Mucosa of descending colon (tissue), 3 donors: ENCODE data around the gene SPTLC2. TPM values are rescaled to one million over a fixed set of nuclear protein-coding genes. Genes with fewer than 3 reads are reported as not detected.
A peak's percentile ranks its signal among the peaks of the same experiment; 100 is the strongest.

ENCODE experiments used
- ATAC-seq: fragments of 200-7000 bp; cut with Tn5 transposase; one replicate; pipeline ENCODE4 v1.9.1; 2020; ENCODE audit warnings: mild to moderate bottlenecking, moderate library complexity
- DNase-seq, 3 donors: peaks; one replicate each; pipeline ENCODE4 v3.0.0-alpha.2; 2020
- H3K36me3 ChIP-seq: fragments of 200-600 bp; one replicate; pipeline ENCODE4 v1.8.0; 2021; ENCODE audit warnings: low read depth, mild to moderate bottlenecking
- H3K4me1 ChIP-seq: fragments of 200-600 bp; one replicate; pipeline ENCODE4 v1.8.0; 2021; ENCODE audit warnings: low read depth, mild to moderate bottlenecking
- H3K4me3 ChIP-seq: fragments of 200-600 bp; one replicate; pipeline ENCODE4 v1.8.0; 2021; ENCODE audit warnings: mild to moderate bottlenecking
- H3K9me3 ChIP-seq: fragments of 200-600 bp; one replicate; pipeline ENCODE4 v1.8.0; 2021; ENCODE audit warnings: mild to moderate bottlenecking
- CTCF ChIP-seq: fragments of 200-600 bp; IDR thresholded peaks from one replicate; pipeline ENCODE4 v1.8.0; 2022; ENCODE audit warnings: antibody characterized with exemption, mild to moderate bottlenecking
- intact Hi-C, 2 donors: fragments of 100-400 bp; cut with DNase I in 1 of 2; cut with micrococcal nuclease in 1 of 2; formaldehyde crosslinking; loops; one replicate each; pipeline versions ENCODE4 v1.11.0 to v1.11.1; 2022; cut with DNase I, micrococcal nuclease
- total RNA-seq, 3 donors: library from RNA; stranded (reverse); fragmentation: NEBNext Ultra II Directional in 2 of 3; extraction: Animal tissue kit (Norgen Biotek cat#: 25700) in 2 of 3; gene quantifications; one replicate each; pipeline versions ENCODE4 v1.2.1 to v1.2.4, GENCODE V29; 2021 to 2023
- donor health status: DM: no; HTN: no; CAD: no; lungs with moderate emphysema.
- donor health status: DM: no; HTN: no; CAD: no.
- donor health status: DM: no; HTN: yes; CAD: no.

SPTLC2 gene
- total RNA-seq, 3 donors from 2014 or later = 43.2 to 67.1 (median 58.6) TPM

GRCh38 chr14:77630111-77630510 is 13.7 kb upstream of the SPTLC2 start:
- no peak for DNase-seq
- Histone ChIP-seq H3K36me3 (no peaks in the 10 kb centered on the region), H3K4me1 (no peaks in the 10 kb centered on the region), H3K9me3 (no peaks in the 10 kb centered on the region), H3K4me3 (no peak overlapping the region)
- ATAC-seq = peak; percentile 58
- no peak for TF ChIP-seq CTCF
- intact Hi-C loops = no loop called here

- no peaks in the 10 kb centered on the region for H3K9me3 ChIP-seq
- TF ChIP-seq CTCF = no peak
- no peak for DNase-seq
- intact Hi-C loops = no loop called here
- no peak overlapping the region for H3K4me3 ChIP-seq
- H3K4me1 ChIP-seq = peaks cover 4% of the 10 kb centered on the region
- no peaks in the 10 kb centered on the region for H3K36me3 ChIP-seq
- ATAC-seq = no peak
These were observed 8.9 kb upstream of the SPTLC2 start for GRCh38 chr14:77625360-77625759.

- H3K4me3 ChIP-seq = no peak overlapping the region
- TF ChIP-seq CTCF = no peak
- ATAC-seq = no peak
- no peaks in the 10 kb centered on the region for H3K36me3 ChIP-seq
- peaks cover 4% of the 10 kb centered on the region for H3K4me1 ChIP-seq
- intact Hi-C loops = no loop called here
- no peaks in the 10 kb centered on the region for H3K9me3 ChIP-seq
- DNase-seq = no peak
These were observed 6.8 kb upstream of the SPTLC2 start for GRCh38 chr14:77623201-77623600.

GRCh38 chr14:77622366-77622961 is 6.0 kb upstream of the SPTLC2 start:
- peak; percentile 78 to 94 (median 82) for DNase-seq
- no peak for TF ChIP-seq CTCF
- ATAC-seq = peak; percentile 100
- Histone ChIP-seq H3K4me1 (peaks cover 4% of the 10 kb centered on the region), H3K36me3 (no peaks in the 10 kb centered on the region), H3K4me3 (no peak overlapping the region), H3K9me3 (no peaks in the 10 kb centered on the region)
- intact Hi-C loops = no loop called here

- no peaks in the 10 kb centered on the region for H3K9me3 ChIP-seq
- ATAC-seq (no peak), DNase-seq (no peak)
- TF ChIP-seq CTCF = no peak
- peaks cover 5% of the 10 kb centered on the region for H3K36me3 ChIP-seq
- no peak overlapping the region for H3K4me3 ChIP-seq
- H3K4me1 ChIP-seq = peaks cover 4% of the 10 kb centered on the region
- intact Hi-C loops = no loop called here
These were observed 3.9 kb upstream of the SPTLC2 start for GRCh38 chr14:77620222-77620870.
